SK-N-MC (cell line): Measurements from ENCODE around the gene OSBPL10.

Experiments
- DNase-seq: peaks from one replicate; pipeline ENCODE4 v3.0.0-alpha.2; 2011; ENCODE audit warnings: low read depth, low spot score
- H3K27ac ChIP-seq: fragments of 200-600 bp; sonication (generic); 2 replicates; pipeline ENCODE4 v1.5.1; 2016; ENCODE audit warnings: mixed run types
- H3K36me3 ChIP-seq: fragments of 200-600 bp; sonication (generic); 2 replicates; pipeline ENCODE4 v1.6.1; 2017; ENCODE audit warnings: antibody characterized with exemption, low read length, mixed read lengths; ENCODE audit not compliant: insufficient read depth
- H3K4me3 ChIP-seq: fragments of 200-600 bp; sonication (generic); 2 replicates; pipeline ENCODE4 v1.5.1; 2016
- H3K9ac ChIP-seq: fragments of 200-600 bp; sonication (generic); 2 replicates; pipeline ENCODE4 v1.8.0; 2017; ENCODE audit warnings: mixed run types, mixed read lengths; ENCODE audit not compliant: insufficient read length
- H3K9me3 ChIP-seq: fragments of 200-600 bp; sonication (generic); 2 replicates; pipeline ENCODE4 v1.6.1; 2017; ENCODE audit warnings: low read depth, mild to moderate bottlenecking, antibody characterized with exemption, low read length, moderate library complexity, mixed read lengths
- EZH2 ChIP-seq: fragments of 200-600 bp; sonication (generic); IDR thresholded peaks from one replicate; pipeline ENCODE4 v1.6.1; 2017; ENCODE audit warnings: antibody characterized with exemption
- FOXP2 ChIP-seq: optimal IDR thresholded peaks from 2 replicates; pipeline ENCODE3; 2011; ENCODE audit warnings: mild to moderate bottlenecking, moderate library complexity; ENCODE audit not compliant: insufficient read depth; ENCODE audit errors: extremely low read length, control extremely low read depth
- POLR2AphosphoS5 ChIP-seq: IDR thresholded peaks from 2 replicates; pipeline ENCODE4 v1.6.1; 2012; ENCODE audit warnings: mild to moderate bottlenecking, low read depth, low read length, borderline replicate concordance

OSBPL10 gene

GRCh38 chr3:31659246-31659645 is 321.8 kb downstream of the OSBPL10 start:
- 0 out of 2 replicates have a peak, but pooled peaks cover 2% of the 10 kb centered on the region for H3K9me3 ChIP-seq
- no peak overlapping the region for H3K27ac ChIP-seq
- no peaks in the 10 kb centered on the region for H3K36me3 ChIP-seq
- DNase-seq, result no peak
- H3K9ac ChIP-seq, result no peak overlapping the region
- H3K4me3 ChIP-seq, result no peak overlapping the region
- TF ChIP-seq FOXP2 (no peak), EZH2 (no peak), POLR2AphosphoS5 (no peak)

GRCh38 chr3:31654998-31655397 is 326.1 kb downstream of the OSBPL10 start:
- Histone ChIP-seq H3K27ac (no peak overlapping the region), H3K4me3 (no peak overlapping the region), H3K9ac (no peak overlapping the region), H3K36me3 (no peaks in the 10 kb centered on the region), H3K9me3 (0 out of 2 replicates have a peak, but pooled peaks cover 2% of the 10 kb centered on the region)
- TF ChIP-seq FOXP2 (no peak), EZH2 (no peak), POLR2AphosphoS5 (no peak)
- DNase-seq, result no peak

GRCh38 chr3:31653464-31653863 is 327.6 kb downstream of the OSBPL10 start:
- no peak overlapping the region for H3K9ac ChIP-seq
- H3K4me3 ChIP-seq, result no peak overlapping the region
- DNase-seq, result no peak
- H3K27ac ChIP-seq, result no peak overlapping the region
- 0 out of 2 replicates have a peak, but pooled peaks cover 2% of the 10 kb centered on the region for H3K9me3 ChIP-seq
- no peak for TF ChIP-seq EZH2
- no peak for TF ChIP-seq FOXP2
- no peak for TF ChIP-seq POLR2AphosphoS5
- H3K36me3 ChIP-seq, result no peaks in the 10 kb centered on the region

GRCh38 chr3:31652296-31652695 is 328.8 kb downstream of the OSBPL10 start:
- 0 out of 2 replicates have a peak, but pooled peaks cover 2% of the 10 kb centered on the region for H3K9me3 ChIP-seq
- DNase-seq, result no peak

GRCh38 chr3:31648286-31648968 is 332.6 kb downstream of the OSBPL10 start:
- no peak overlapping the region for H3K4me3 ChIP-seq
- DNase-seq, result no peak
- H3K9me3 ChIP-seq, result no peaks in the 10 kb centered on the region
- H3K27ac ChIP-seq, result no peak overlapping the region
- peaks cover 3% of the 10 kb centered on the region; the same call in 1 of the 2 replicates for H3K36me3 ChIP-seq
- TF ChIP-seq EZH2, result no peak
- H3K9ac ChIP-seq, result no peak overlapping the region

More at GRCh38 chr3:31652296-31652695, 328.8 kb downstream of the OSBPL10 start:
- Histone ChIP-seq H3K36me3 (peaks cover 3% of the 10 kb centered on the region; the same call in 1 of the 2 replicates), H3K9ac (no peak overlapping the region), H3K27ac (no peak overlapping the region), H3K4me3 (no peak overlapping the region)
- no peak for TF ChIP-seq POLR2AphosphoS5
- no peak for TF ChIP-seq FOXP2
- no peak for TF ChIP-seq EZH2

- DNase-seq, result no peak
- no peak for TF ChIP-seq EZH2
- no peak for TF ChIP-seq FOXP2
- no peak for TF ChIP-seq POLR2AphosphoS5
- Histone ChIP-seq H3K4me3 (no peak overlapping the region), H3K27ac (no peak overlapping the region), H3K9ac (no peak overlapping the region), H3K36me3 (peaks cover 3% of the 10 kb centered on the region; the same call in 1 of the 2 replicates), H3K9me3 (no peaks in the 10 kb centered on the region)
These were observed 335.8 kb downstream of the OSBPL10 start for GRCh38 chr3:31645256-31645655.

GRCh38 chr3:31639828-31640227 is 341.2 kb downstream of the OSBPL10 start:
- TF ChIP-seq FOXP2 (no peak), EZH2 (no peak), POLR2AphosphoS5 (no peak)
- Histone ChIP-seq H3K9ac (no peak overlapping the region), H3K4me3 (no peak overlapping the region), H3K9me3 (no peaks in the 10 kb centered on the region), H3K36me3 (0 out of 2 replicates have a peak, but pooled peaks cover 3% of the 10 kb centered on the region), H3K27ac (no peak overlapping the region)
- DNase-seq, result no peak

- no peak for DNase-seq
- no peak overlapping the region for H3K27ac ChIP-seq
- no peak for TF ChIP-seq POLR2AphosphoS5
- no peak for TF ChIP-seq EZH2
- TF ChIP-seq FOXP2, result no peak
- 0 out of 2 replicates have a peak, but pooled peaks cover 3% of the 10 kb centered on the region for H3K36me3 ChIP-seq
- H3K9ac ChIP-seq, result no peak overlapping the region
- H3K4me3 ChIP-seq, result no peak overlapping the region
- H3K9me3 ChIP-seq, result no peaks in the 10 kb centered on the region
These were observed 344.2 kb downstream of the OSBPL10 start for GRCh38 chr3:31636694-31637442.
